H9 (cell line): ENCODE measurements around the gene CAMKK1. TPM values are rescaled to one million over a fixed set of nuclear protein-coding genes. Genes with fewer than 3 reads are reported as not detected.
A peak's percentile ranks its signal among the peaks of the same experiment; 100 is the strongest.

Source experiments
- DNase-seq: peaks from one replicate; pipeline ENCODE4 v3.0.0-alpha.2; 2017
- H2AFZ ChIP-seq: one replicate; pipeline ENCODE4 v1.6.1; 2013; ENCODE audit warnings: mild to moderate bottlenecking, low read length, control low read depth, moderate library complexity
- H2AK5ac ChIP-seq: 2 replicates; pipeline ENCODE4 v1.6.1; 2013; ENCODE audit warnings: low read length, control low read depth, mixed read lengths; ENCODE audit not compliant: insufficient read length
- H2BK120ac ChIP-seq: one replicate; pipeline ENCODE4 v1.6.1; 2013; ENCODE audit warnings: low read depth, mild to moderate bottlenecking, low read length, control low read depth, inconsistent platforms; ENCODE audit not compliant: poor library complexity, severe bottlenecking
- H2BK12ac ChIP-seq: 2 replicates; pipeline ENCODE4 v1.6.1; 2013; ENCODE audit warnings: low read length, control low read depth, mixed read lengths, low read depth; ENCODE audit not compliant: insufficient read length
- H2BK15ac ChIP-seq: 2 replicates; pipeline ENCODE4 v1.6.1; 2013; ENCODE audit warnings: low read depth, low read length, control low read depth
- H2BK20ac ChIP-seq: one replicate; pipeline ENCODE4 v1.6.1; 2013; ENCODE audit warnings: low read depth, mild to moderate bottlenecking, low read length, control low read depth, inconsistent platforms; ENCODE audit not compliant: poor library complexity, severe bottlenecking
- H2BK5ac ChIP-seq: 2 replicates; pipeline ENCODE4 v1.6.1; 2013; ENCODE audit warnings: low read length, control low read depth, mixed read lengths; ENCODE audit not compliant: insufficient read length
- H3K14ac ChIP-seq: 2 replicates; pipeline ENCODE4 v1.6.1; 2013; ENCODE audit warnings: low read length, control low read depth; ENCODE audit not compliant: insufficient read depth
- H3K18ac ChIP-seq: 2 replicates; pipeline ENCODE4 v1.6.1; 2013; ENCODE audit warnings: low read depth, mild to moderate bottlenecking, mixed read lengths, low read length, control low read depth; ENCODE audit not compliant: insufficient read length
- H3K23ac ChIP-seq: 2 replicates; pipeline ENCODE4 v1.6.1; 2013; ENCODE audit warnings: low read length, control low read depth, mixed read lengths, low read depth; ENCODE audit not compliant: insufficient read length
- H3K23me2 ChIP-seq: 2 replicates; pipeline ENCODE4 v1.6.1; 2013; ENCODE audit warnings: low read depth, mild to moderate bottlenecking, mixed read lengths, low read length, control low read depth; ENCODE audit not compliant: insufficient read length, poor library complexity, severe bottlenecking
- H3K27ac ChIP-seq: 2 replicates; pipeline ENCODE4 v1.5.1; 2013; ENCODE audit warnings: low read length, control low read depth, mixed read lengths, low read depth; ENCODE audit not compliant: insufficient read length
- H3K27me3 ChIP-seq: 2 replicates; pipeline ENCODE4 v1.6.1; 2013; ENCODE audit warnings: low read length, control low read depth, inconsistent platforms; ENCODE audit not compliant: insufficient read depth
- H3K4ac ChIP-seq: 2 replicates; pipeline ENCODE4 v1.6.1; 2013; ENCODE audit warnings: low read depth, mild to moderate bottlenecking, control low read depth, inconsistent platforms, low read length, moderate library complexity
- H3K4me1 ChIP-seq: 2 replicates; pipeline ENCODE4 v1.6.1; 2013; ENCODE audit warnings: low read length, control low read depth, inconsistent platforms; ENCODE audit not compliant: insufficient read depth
- H3K4me2 ChIP-seq: 2 replicates; pipeline ENCODE4 v1.6.1; 2013; ENCODE audit warnings: low read length, control low read depth, mixed read lengths; ENCODE audit not compliant: insufficient read length, insufficient read depth
- H3K56ac ChIP-seq: 2 replicates; pipeline ENCODE4 v1.6.1; 2013; ENCODE audit warnings: low read depth, mild to moderate bottlenecking, mixed read lengths, low read length, control low read depth; ENCODE audit not compliant: insufficient read length
- H3K79me1 ChIP-seq: 2 replicates; pipeline ENCODE4 v1.6.1; 2013; ENCODE audit warnings: low read depth, mild to moderate bottlenecking, moderate library complexity, low read length, control low read depth, inconsistent platforms; ENCODE audit not compliant: insufficient read depth, poor library complexity, severe bottlenecking
- H3K79me2 ChIP-seq: 2 replicates; pipeline ENCODE4 v1.6.1; 2013; ENCODE audit warnings: low read length, control low read depth, inconsistent platforms; ENCODE audit not compliant: insufficient read depth
- H3K9ac ChIP-seq: 2 replicates; pipeline ENCODE4 v1.6.1; 2013; ENCODE audit warnings: low read length, control low read depth, mixed read lengths; ENCODE audit not compliant: insufficient read length; ENCODE audit errors: extremely low read depth
- H3K9me3 ChIP-seq: one replicate; pipeline ENCODE4 v1.6.1; 2013; ENCODE audit warnings: low read depth, low read length, inconsistent platforms; ENCODE audit not compliant: control insufficient read depth
- H3T11ph ChIP-seq: one replicate; pipeline ENCODE4 v1.6.1; 2013; ENCODE audit warnings: mild to moderate bottlenecking, low read length, control low read depth, inconsistent platforms
- H4K20me1 ChIP-seq: one replicate; pipeline ENCODE4 v1.6.1; 2013; ENCODE audit not compliant: control insufficient read depth, insufficient read length, insufficient read depth
- H4K5ac ChIP-seq: 2 replicates; pipeline ENCODE4 v1.6.1; 2013; ENCODE audit warnings: low read depth, mild to moderate bottlenecking, mixed read lengths, low read length, control low read depth; ENCODE audit not compliant: insufficient read length
- H4K8ac ChIP-seq: replicated peaks from 2 replicates; pipeline ENCODE4 v1.6.1; 2013; ENCODE audit warnings: low read length, control low read depth, mixed read lengths, low read depth; ENCODE audit not compliant: insufficient read length
- H4K91ac ChIP-seq: 2 replicates; pipeline ENCODE4 v1.6.1; 2013; ENCODE audit warnings: low read depth, mild to moderate bottlenecking, moderate library complexity, mixed read lengths, low read length, control low read depth; ENCODE audit not compliant: insufficient read length
- H3K27ac Mint-ChIP-seq, 3 experiments: 2 replicates in 2 of 3; 3 replicates in 1 of 3; pipeline ENCODE4 v1.8.0; 2020 to 2021; ENCODE audit warnings: mixed read lengths in 3 of 3, mild to moderate bottlenecking in 1 of 3, moderate library complexity in 1 of 3
- H3K27me3 Mint-ChIP-seq: 2 replicates; pipeline ENCODE4 v1.8.0; 2021; ENCODE audit warnings: low read depth, mild to moderate bottlenecking, moderate library complexity, mixed read lengths
- H3K36me3 Mint-ChIP-seq, 3 experiments: 2 replicates in 2 of 3; 3 replicates in 1 of 3; pipeline ENCODE4 v1.8.0; 2020 to 2021; ENCODE audit warnings: low read depth in 3 of 3, mixed read lengths in 3 of 3; ENCODE audit not compliant: insufficient read depth in 1 of 3
- H3K4me1 Mint-ChIP-seq, 2 experiments: 2 replicates each; pipeline ENCODE4 v1.8.0; 2020; ENCODE audit warnings: mixed read lengths in 2 of 2
- H3K4me3 Mint-ChIP-seq, 2 experiments: 2 replicates in 1 of 2; 3 replicates in 1 of 2; pipeline ENCODE4 v1.8.0; 2020 to 2021; ENCODE audit warnings: mild to moderate bottlenecking in 2 of 2, mixed read lengths in 2 of 2, moderate library complexity in 1 of 2
- H3K9me3 Mint-ChIP-seq, 2 experiments: 2 replicates in 1 of 2; 3 replicates in 1 of 2; pipeline ENCODE4 v1.8.0; 2020; ENCODE audit warnings: mild to moderate bottlenecking in 2 of 2, mixed read lengths in 2 of 2, moderate library complexity in 1 of 2
- WGBS: extraction: QIAGEN DNeasy Blood & Tissue Kit; methylation state at CpG from one replicate; pipeline ENCODE4 v1.1.7; 2013; ENCODE audit warnings: missing lambda C conversion rate, low lambda C conversion rate, mixed read lengths; ENCODE audit not compliant: insufficient read length; ENCODE audit errors: extremely low coverage; 5-methylcytosine and 5-hydroxymethylcytosine counted together
- total RNA-seq: library from RNA; stranded (reverse); gene quantifications from 2 replicates; pipeline ENCODE4 v1.2.1, GENCODE V29; 2021
- TF ChIP-seq, protein P1 (sequence below): fragments of 200-600 bp; sonication (generic); conservative IDR thresholded peaks from 3 replicates; pipeline ENCODE4 v1.8.0; 2021; ENCODE audit warnings: antibody characterized with exemption, mild to moderate bottlenecking

The CAMKK1 gene
- total RNA-seq, 1 experiment from 2014 or later = 6.7 TPM

- Histone ChIP-seq H3K4me1 (no peaks in the 10 kb centered on the region), H3K56ac (no peak overlapping the region), H2BK12ac (no peak overlapping the region), H2AFZ (no peak overlapping the region), H3K23ac (no peak overlapping the region), H2BK20ac (no peak overlapping the region), H3K9me3 (no peaks in the 10 kb centered on the region), H3K79me1 (no peaks in the 10 kb centered on the region), H3K14ac (no peak overlapping the region), H3K27ac (no peak overlapping the region), H4K91ac (no peak overlapping the region), H3K23me2 (no peaks in the 10 kb centered on the region), H3K18ac (no peak overlapping the region), H2BK5ac (no peak overlapping the region), H3K4me2 (no peak overlapping the region), H3K4ac (no peak overlapping the region), H3K79me2 (no peaks in the 10 kb centered on the region), H2AK5ac (no peak overlapping the region), H4K8ac (no peak overlapping the region), H2BK120ac (no peak overlapping the region), H3K9ac (no peak overlapping the region), H4K20me1 (no peaks in the 10 kb centered on the region), H3T11ph (no peak overlapping the region), H4K5ac (no peak overlapping the region), H2BK15ac (no peak overlapping the region), H3K27me3 (no peaks in the 10 kb centered on the region)
- Mint-ChIP-seq H3K36me3 (peaks cover 9 to 25% (median 21%) of the 10 kb centered on the region in 3 experiments; a peak in 6 of 7 replicates), H3K27ac (peak overlapping the region in 2 of 3 experiments; percentile 44 to 77; a peak in 2 of 7 replicates), H3K9me3 (no peaks in the 10 kb centered on the region), H3K4me1 (peaks cover 0 to 4% of the 10 kb centered on the region in 2 experiments; a peak in 2 of 4 replicates), H3K4me3 (no peak overlapping the region; a peak in 1 of 5 replicates), H3K27me3 (no peaks in the 10 kb centered on the region)
- peak; percentile 96 for DNase-seq
- WGBS = no CpG with 5 or more reads among the region's 10 CpGs
- TF ChIP-seq, protein P1, sequence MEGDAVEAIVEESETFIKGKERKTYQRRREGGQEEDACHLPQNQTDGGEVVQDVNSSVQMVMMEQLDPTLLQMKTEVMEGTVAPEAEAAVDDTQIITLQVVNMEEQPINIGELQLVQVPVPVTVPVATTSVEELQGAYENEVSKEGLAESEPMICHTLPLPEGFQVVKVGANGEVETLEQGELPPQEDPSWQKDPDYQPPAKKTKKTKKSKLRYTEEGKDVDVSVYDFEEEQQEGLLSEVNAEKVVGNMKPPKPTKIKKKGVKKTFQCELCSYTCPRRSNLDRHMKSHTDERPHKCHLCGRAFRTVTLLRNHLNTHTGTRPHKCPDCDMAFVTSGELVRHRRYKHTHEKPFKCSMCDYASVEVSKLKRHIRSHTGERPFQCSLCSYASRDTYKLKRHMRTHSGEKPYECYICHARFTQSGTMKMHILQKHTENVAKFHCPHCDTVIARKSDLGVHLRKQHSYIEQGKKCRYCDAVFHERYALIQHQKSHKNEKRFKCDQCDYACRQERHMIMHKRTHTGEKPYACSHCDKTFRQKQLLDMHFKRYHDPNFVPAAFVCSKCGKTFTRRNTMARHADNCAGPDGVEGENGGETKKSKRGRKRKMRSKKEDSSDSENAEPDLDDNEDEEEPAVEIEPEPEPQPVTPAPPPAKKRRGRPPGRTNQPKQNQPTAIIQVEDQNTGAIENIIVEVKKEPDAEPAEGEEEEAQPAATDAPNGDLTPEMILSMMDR = peak; percentile 86
These were observed 42.3 kb upstream of the CAMKK1 start for GRCh38 chr17:3935140-3935542.
